ENCODE data around the gene C1orf50.
A peak's percentile ranks its signal among the peaks of the same experiment; 100 is the strongest.
"Not testable (repeated sequence)": the region's sequence is repeated elsewhere in the genome, so short reads cannot be mapped to it uniquely, and the experiment has no call there.

C1orf50 gene

DNA sequence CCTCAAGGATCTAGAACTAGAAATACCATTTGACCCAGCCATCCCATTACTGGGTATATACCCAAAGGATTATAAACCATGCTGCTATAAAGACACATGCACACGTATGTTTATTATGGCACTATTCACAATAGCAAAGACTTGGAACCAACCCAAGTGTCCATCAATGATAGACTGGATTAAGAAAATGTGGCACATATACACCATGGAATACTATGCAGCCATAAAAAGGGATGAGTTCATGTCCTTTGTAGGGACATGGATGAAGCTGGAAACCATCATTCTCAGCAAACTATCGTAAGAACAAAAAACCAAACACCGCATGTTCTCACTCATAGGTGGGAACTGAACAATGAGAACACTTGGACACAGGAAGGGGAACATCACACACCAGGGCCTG, 47.8 kb downstream of the C1orf50 start:
- DNase-seq = not testable (repeated sequence)

DNA sequence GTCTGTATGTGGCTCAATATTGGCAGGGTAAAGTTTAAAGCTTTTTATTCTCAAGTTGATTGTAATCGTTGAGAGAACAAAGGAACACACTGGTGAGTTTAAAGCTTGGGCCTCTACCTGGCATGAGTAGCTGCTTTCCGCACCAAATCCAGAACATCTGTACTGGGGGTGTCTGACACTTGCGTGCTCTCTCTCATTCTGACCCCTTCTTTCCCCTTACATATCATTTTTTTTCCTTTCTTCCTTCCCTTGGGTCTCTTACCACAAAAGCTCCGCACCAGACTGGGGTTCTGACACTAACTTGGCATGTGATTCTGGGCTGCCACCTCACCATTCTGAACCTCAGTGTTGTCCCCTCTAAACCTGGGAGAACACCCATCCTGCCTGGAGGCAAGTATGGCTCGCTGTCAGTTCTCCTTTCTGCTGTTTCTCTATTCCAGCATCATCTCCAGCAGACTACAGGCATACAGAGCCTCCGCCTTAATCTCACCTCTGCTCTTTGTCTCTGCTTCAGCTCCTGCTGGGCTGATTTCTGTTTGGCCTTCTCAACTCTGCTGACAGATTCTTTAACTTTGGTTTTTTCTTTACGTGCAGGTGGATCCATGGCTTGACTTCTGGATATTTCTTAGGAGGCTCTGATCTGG, 49.0 kb downstream of the C1orf50 start:
- peak; percentile 8 for DNase-seq

DNA sequence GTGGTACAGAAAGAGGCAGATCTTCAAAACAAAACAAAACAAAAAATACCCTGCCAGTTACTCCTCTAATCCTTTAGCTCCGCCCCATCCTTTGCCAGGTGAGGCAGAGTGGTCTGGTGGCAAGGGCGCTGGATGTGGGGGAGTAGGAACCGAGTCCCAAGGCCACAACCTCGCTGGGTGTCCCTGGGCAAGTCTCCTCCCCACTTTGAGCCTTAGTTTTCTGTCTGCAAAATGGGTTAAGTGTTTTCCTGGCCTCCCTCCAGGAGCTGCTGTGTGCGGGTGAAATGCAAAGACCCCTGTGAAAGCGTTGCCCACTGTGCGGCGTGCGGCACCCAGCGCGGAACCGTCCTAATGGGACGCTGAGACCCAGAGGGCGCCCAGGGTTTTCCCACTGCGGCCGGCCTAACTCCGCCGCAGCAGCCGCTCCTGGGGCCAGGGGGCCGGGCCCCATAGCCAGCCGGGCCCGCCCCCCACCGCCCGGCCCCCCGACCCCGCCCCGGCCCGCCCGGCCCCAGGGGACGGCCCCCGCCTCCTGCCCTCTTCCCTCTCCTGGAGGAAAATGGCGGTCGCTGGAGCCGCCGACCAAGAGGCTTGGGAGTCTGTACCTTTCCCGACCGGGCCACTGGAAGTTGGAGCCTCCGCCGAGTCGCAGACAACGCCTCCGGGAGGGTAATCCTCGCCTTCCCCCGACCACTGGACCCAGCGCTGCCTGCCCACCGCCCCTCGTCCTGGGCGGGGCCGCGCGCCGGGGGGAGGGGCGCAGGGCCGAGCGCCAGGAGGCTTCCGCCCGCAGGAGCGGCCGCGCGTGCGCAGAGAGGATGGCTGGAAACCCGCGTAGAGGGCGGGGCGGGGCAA, 49.8 kb downstream of the C1orf50 start, which contains the start of the genes ERMAP and SVBP:
TSS of gene ERMAP (plus strand) at position 538 of the 855 bp plus-strand sequence. CDS start 13,327 bp downstream, outside the sequence.
TSS of gene SVBP (minus strand) at position 813 of the 855 bp plus-strand sequence. CDS start 853 bp downstream, outside the sequence.
- DNase-seq = peak; percentile 46

- DNase-seq = no peak
Measured at GRCh38 chr1:42817440-42817767, 50.4 kb downstream of the C1orf50 start.

DNA sequence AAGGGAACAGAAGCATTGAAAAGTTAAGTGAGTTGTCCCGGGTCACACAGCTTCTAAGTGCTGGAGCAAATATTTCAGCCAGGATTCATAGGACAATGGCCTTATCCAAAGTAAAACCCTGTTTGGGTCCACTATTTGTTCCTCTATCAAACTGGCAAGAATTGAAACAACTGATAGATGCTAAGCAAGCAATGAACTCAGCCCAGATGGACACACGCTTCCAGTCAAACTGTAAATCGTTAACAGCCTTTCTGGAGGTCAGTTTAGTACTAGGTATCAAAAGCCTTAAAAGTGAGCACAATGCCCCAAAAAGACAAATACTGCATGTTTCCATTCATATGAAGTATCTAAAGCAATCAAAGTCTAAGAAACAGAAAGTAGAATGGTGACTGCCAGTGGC, 50.9 kb downstream of the C1orf50 start:
- no peak for DNase-seq

- no peak for DNase-seq
Measured at GRCh38 chr1:42820813-42821212, 53.8 kb downstream of the C1orf50 start.

- DNase-seq = no peak
Measured at GRCh38 chr1:42821690-42822089, 54.6 kb downstream of the C1orf50 start.

DNA sequence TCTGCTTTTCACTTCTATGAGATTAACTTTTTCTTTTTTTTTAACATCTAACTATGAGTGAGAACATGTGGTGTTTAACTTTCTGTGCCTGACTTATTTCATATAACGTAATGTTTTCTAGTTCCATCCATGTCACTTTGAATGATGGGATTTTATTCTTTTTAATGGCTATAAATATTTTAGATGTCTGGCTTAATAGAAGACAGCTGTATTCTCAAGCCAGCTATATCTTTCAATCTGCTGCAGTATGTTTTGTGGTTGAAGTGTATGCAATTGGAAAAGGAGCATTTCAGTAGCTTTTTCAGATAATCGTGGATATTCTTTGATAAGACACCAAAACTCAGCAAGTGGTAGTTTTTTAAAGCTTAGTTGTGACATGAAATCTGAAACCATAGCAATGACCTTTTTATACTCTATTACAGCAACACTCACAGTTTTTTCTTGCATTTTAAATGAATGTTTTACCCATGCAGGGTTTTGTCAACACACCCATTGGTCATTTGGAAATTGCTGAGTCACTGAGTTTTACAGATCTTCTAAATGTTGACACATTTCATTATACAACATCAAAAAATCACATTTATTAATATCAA, 55.8 kb downstream of the C1orf50 start:
- no peak for DNase-seq

DNA sequence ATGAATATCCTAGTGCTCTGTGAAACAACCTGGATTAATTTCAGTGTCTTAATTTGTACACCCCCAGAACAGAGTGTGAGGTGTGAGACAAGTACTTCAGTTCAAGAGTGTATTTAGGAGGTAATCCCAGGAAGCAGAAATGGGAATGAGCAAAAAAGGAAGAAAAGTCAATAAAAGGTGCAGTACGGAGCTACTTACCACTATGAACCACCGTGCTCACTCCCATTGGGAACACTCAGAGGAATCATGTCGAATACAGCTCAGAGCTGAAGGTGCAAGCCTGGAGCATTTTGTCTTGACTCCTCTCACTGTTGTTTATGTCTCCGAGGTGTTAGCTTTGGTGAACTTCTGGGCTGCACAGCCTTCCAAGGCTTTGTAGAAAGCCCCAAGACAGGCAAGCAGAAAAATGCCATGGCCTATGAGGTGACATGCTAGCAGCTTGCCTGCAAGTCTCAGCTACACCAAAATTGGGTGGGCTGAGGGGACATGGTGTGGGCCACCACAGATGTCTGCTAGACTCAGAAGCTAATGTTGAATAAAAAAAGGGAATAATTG, 57.5 kb downstream of the C1orf50 start:
- DNase-seq = no peak

- no peak for DNase-seq
Measured at GRCh38 chr1:42825036-42825851, 58.2 kb downstream of the C1orf50 start.
